ENCODE measurements around the gene LSM8.
"Not testable (repeated sequence)": the region's sequence is repeated elsewhere in the genome, so short reads cannot be mapped to it uniquely, and the experiment has no call there.

The LSM8 gene

GRCh38 chr7:118224521-118224920, 40.6 kb downstream of the LSM8 start, which contains the start of gene ANKRD7:
Gene ANKRD7, plus strand, starts transcription at chr7:118224704. Its CDS starts 127 bp downstream, at chr7:118224831.
- Mint-ChIP-seq H3K36me3 (ENCODE audit: low read depth) (no peaks in the 10 kb centered on the region), H3K27ac (no peak within 1 kb of the TSS), H3K4me3 (no peak within 1 kb of the TSS), H3K4me1 (no peaks in the 10 kb centered on the region), H3K9me3 (no peaks in the 10 kb centered on the region), H3K27me3 (peaks cover 7% of the 10 kb centered on the region)
- DNase-seq, result no peak
- no peak for ATAC-seq

- H3K9me3 Mint-ChIP-seq, result no peaks in the 10 kb centered on the region
- no peaks in the 10 kb centered on the region for H3K4me1 Mint-ChIP-seq
- no peak overlapping the region for H3K27ac Mint-ChIP-seq
- no peaks in the 10 kb centered on the region for H3K36me3 Mint-ChIP-seq (ENCODE audit: low read depth)
- DNase-seq, result no peak
- no peak for ATAC-seq
- peaks cover 9% of the 10 kb centered on the region for H3K27me3 Mint-ChIP-seq
- no peak overlapping the region for H3K4me3 Mint-ChIP-seq
Observed at GRCh38 chr7:118232837-118233236, 48.9 kb downstream of the LSM8 start.

DNA sequence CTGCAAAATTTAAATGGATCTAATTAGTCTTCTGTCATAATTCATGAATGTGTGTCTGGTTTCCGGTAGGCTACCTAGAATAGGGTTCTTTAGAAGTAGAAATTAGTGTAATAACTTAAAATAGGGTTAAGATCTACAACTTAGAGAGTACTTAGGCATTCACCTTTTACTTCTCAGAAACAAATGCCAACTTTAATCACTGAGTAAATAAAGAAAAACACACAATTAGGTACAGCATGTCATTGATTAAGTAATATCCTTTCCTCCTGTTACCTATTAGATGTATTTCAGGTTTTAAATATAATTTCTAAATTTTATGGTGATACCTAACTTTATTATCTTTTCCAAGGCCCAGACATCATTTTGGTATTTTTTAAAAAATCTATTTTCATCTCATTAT, 49.8 kb downstream of the LSM8 start:
- DNase-seq (no peak), ATAC-seq (no peak)
- Mint-ChIP-seq H3K4me3 (no peak overlapping the region), H3K4me1 (no peaks in the 10 kb centered on the region), H3K27me3 (peaks cover 7% of the 10 kb centered on the region), H3K36me3 (ENCODE audit: low read depth) (no peaks in the 10 kb centered on the region), H3K9me3 (no peaks in the 10 kb centered on the region), H3K27ac (no peak overlapping the region)

DNA sequence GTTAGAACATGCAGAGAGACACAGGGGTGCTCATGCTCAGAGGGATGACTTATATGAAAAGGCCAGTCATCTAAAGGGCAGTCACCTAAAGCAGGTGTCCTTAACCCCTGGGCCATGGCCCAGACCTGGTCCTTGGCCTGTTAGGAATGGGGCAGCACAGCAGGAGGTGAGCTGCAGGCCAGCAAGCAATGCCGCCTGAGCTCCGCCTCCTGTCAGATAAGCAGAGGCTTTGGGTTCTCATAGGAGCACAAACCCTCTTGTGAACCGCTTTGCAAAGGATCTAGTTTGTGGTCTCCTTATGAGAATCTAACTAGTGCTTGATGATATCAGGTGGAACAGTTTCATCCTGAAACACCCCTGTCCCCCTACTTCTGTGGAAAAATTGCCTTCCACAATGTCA, 55.0 kb downstream of the LSM8 start:
- ATAC-seq (no peak), DNase-seq (no peak)
- no peaks in the 10 kb centered on the region for H3K9me3 Mint-ChIP-seq
- peaks cover 3% of the 10 kb centered on the region for H3K36me3 Mint-ChIP-seq (ENCODE audit: low read depth)
- no peak overlapping the region for H3K27ac Mint-ChIP-seq
- H3K4me3 Mint-ChIP-seq, result no peak overlapping the region
- H3K4me1 Mint-ChIP-seq, result no peaks in the 10 kb centered on the region
- H3K27me3 Mint-ChIP-seq, result no peaks in the 10 kb centered on the region

DNA sequence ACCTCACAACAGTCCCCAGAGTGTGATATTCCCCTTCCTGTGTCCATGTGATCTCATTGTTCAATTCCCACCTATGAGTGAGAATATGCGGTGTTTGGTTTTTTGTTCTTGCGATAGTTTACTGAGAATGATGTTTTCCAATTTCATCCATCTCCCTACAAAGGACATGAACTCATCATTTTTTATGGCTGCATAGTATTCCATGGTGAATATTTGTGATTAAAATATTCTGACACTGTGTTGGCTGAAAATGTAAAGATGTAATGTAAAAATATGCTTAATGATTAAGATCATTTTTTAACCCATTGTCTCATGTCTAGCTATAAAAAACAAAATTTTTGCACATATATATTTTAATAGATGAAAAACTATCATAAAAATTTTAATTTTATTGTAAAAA, 56.4 kb downstream of the LSM8 start:
- DNase-seq, H3K27ac Mint-ChIP-seq: not testable (repeated sequence)

More for the DNA sequence above, 56.4 kb downstream of the LSM8 start:
- H3K36me3 Mint-ChIP-seq (ENCODE audit: low read depth); ATAC-seq; H3K9me3 Mint-ChIP-seq; H3K27me3 Mint-ChIP-seq; H3K4me3 Mint-ChIP-seq; H3K4me1 Mint-ChIP-seq: not testable (repeated sequence)

Data from activated naive CD8-positive, alpha-beta T cell treated with anti-CD3 and anti-CD28 coated beads, Interleukin-2, amount 50 U/mL, for 24 hours (primary cell).